ENCODE results near the gene RELN.

The RELN gene

GRCh38 chr7:103702454-103702853 is 287.0 kb downstream of the RELN start:
- no peak overlapping the region for H3K27ac ChIP-seq (ENCODE audit: low read depth in 2 of 2, low read length in 2 of 2)
- no peaks in the 10 kb centered on the region for H3K9me3 ChIP-seq (ENCODE audit: control insufficient read depth in 2 of 2, low read length in 2 of 2)
- no peaks in the 10 kb centered on the region for H3K27me3 ChIP-seq (ENCODE audit: control insufficient read depth in 2 of 2, insufficient read depth in 2 of 2, low read length in 2 of 2)
- no peak overlapping the region for H3K4me3 ChIP-seq (ENCODE audit: low read length in 2 of 2)
- H3K36me3 ChIP-seq (ENCODE audit: control insufficient read depth in 2 of 2, insufficient read depth in 2 of 2, low read length in 2 of 2), result no peaks in the 10 kb centered on the region
- no peaks in the 10 kb centered on the region for H3K4me1 ChIP-seq (ENCODE audit: control insufficient read depth in 2 of 2, insufficient read depth in 2 of 2, low read length in 2 of 2)
- H3K9ac ChIP-seq (ENCODE audit: low read depth in 1 of 2, low read length in 2 of 2), result no peak overlapping the region

DNA sequence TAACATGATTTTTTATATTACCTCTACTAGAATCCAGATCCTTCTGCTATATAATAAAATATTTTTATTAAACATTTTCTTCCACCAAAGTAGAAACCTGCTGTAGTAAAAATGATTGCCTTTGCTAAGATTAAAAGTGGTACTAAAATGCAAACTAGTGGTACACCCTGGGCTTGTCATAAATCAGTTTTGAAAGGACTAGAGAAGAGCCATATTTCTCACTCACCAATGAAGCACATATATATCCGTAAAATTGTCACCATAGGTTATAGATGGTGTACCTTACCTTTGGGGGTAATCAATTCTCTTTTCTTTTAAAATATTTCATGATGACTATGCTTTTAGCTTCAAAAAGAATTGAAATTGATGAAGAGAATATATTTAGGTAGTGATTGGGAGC is 290.4 kb downstream of the RELN start:
- Histone ChIP-seq H3K36me3 (ENCODE audit: control insufficient read depth in 2 of 2, insufficient read depth in 2 of 2, low read length in 2 of 2) (no peaks in the 10 kb centered on the region), H3K9me3 (ENCODE audit: control insufficient read depth in 2 of 2, low read length in 2 of 2) (no peaks in the 10 kb centered on the region), H3K9ac (ENCODE audit: low read depth in 1 of 2, low read length in 2 of 2) (no peak overlapping the region), H3K4me1 (ENCODE audit: control insufficient read depth in 2 of 2, insufficient read depth in 2 of 2, low read length in 2 of 2) (no peaks in the 10 kb centered on the region), H3K4me3 (ENCODE audit: low read length in 2 of 2) (no peak overlapping the region), H3K27ac (ENCODE audit: low read depth in 2 of 2, low read length in 2 of 2) (no peak overlapping the region), H3K27me3 (ENCODE audit: control insufficient read depth in 2 of 2, insufficient read depth in 2 of 2, low read length in 2 of 2) (no peaks in the 10 kb centered on the region)

GRCh38 chr7:103698064-103698463 is 291.4 kb downstream of the RELN start:
- Histone ChIP-seq H3K36me3 (ENCODE audit: control insufficient read depth in 2 of 2, insufficient read depth in 2 of 2, low read length in 2 of 2) (no peaks in the 10 kb centered on the region), H3K4me3 (ENCODE audit: low read length in 2 of 2) (no peak overlapping the region), H3K9me3 (ENCODE audit: control insufficient read depth in 2 of 2, low read length in 2 of 2) (no peaks in the 10 kb centered on the region), H3K27me3 (ENCODE audit: control insufficient read depth in 2 of 2, insufficient read depth in 2 of 2, low read length in 2 of 2) (no peaks in the 10 kb centered on the region), H3K27ac (ENCODE audit: low read depth in 2 of 2, low read length in 2 of 2) (no peak overlapping the region), H3K9ac (ENCODE audit: low read depth in 1 of 2, low read length in 2 of 2) (no peak overlapping the region), H3K4me1 (ENCODE audit: control insufficient read depth in 2 of 2, insufficient read depth in 2 of 2, low read length in 2 of 2) (no peaks in the 10 kb centered on the region)

GRCh38 chr7:103695521-103695920 is 293.9 kb downstream of the RELN start:
- Histone ChIP-seq H3K27me3 (ENCODE audit: control insufficient read depth in 2 of 2, insufficient read depth in 2 of 2, low read length in 2 of 2) (no peaks in the 10 kb centered on the region), H3K9ac (ENCODE audit: low read depth in 1 of 2, low read length in 2 of 2) (no peak overlapping the region), H3K36me3 (ENCODE audit: control insufficient read depth in 2 of 2, insufficient read depth in 2 of 2, low read length in 2 of 2) (no peaks in the 10 kb centered on the region), H3K4me3 (ENCODE audit: low read length in 2 of 2) (no peak overlapping the region), H3K9me3 (ENCODE audit: control insufficient read depth in 2 of 2, low read length in 2 of 2) (no peaks in the 10 kb centered on the region), H3K4me1 (ENCODE audit: control insufficient read depth in 2 of 2, insufficient read depth in 2 of 2, low read length in 2 of 2) (no peaks in the 10 kb centered on the region), H3K27ac (ENCODE audit: low read depth in 2 of 2, low read length in 2 of 2) (no peak overlapping the region)

DNA sequence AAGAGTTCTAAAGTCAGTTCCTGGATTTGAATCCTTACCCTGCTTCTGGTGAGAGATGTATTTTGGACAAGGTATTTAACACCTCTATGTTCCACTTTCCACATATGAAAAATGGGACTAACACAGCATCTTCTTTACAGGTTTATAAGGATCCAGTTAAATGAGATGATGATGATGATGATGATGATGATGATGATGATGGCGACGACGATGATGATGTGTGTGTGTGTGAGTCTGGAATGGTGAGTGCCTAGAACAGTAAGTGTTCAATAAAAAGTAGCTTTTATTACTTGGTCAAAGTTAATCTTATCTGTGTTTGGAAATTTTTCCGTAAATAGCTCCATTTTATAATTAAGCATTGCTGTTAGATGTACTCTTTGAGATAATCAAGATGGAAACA is 295.2 kb downstream of the RELN start:
- no peaks in the 10 kb centered on the region for H3K27me3 ChIP-seq (ENCODE audit: control insufficient read depth in 2 of 2, insufficient read depth in 2 of 2, low read length in 2 of 2)
- H3K27ac ChIP-seq (ENCODE audit: low read depth in 2 of 2, low read length in 2 of 2), result no peak overlapping the region
- no peak overlapping the region for H3K9ac ChIP-seq (ENCODE audit: low read depth in 1 of 2, low read length in 2 of 2)
- H3K9me3 ChIP-seq (ENCODE audit: control insufficient read depth in 2 of 2, low read length in 2 of 2), result no peaks in the 10 kb centered on the region
- no peaks in the 10 kb centered on the region for H3K36me3 ChIP-seq (ENCODE audit: control insufficient read depth in 2 of 2, insufficient read depth in 2 of 2, low read length in 2 of 2)
- H3K4me3 ChIP-seq (ENCODE audit: low read length in 2 of 2), result no peak overlapping the region
- no peaks in the 10 kb centered on the region for H3K4me1 ChIP-seq (ENCODE audit: control insufficient read depth in 2 of 2, insufficient read depth in 2 of 2, low read length in 2 of 2)

DNA sequence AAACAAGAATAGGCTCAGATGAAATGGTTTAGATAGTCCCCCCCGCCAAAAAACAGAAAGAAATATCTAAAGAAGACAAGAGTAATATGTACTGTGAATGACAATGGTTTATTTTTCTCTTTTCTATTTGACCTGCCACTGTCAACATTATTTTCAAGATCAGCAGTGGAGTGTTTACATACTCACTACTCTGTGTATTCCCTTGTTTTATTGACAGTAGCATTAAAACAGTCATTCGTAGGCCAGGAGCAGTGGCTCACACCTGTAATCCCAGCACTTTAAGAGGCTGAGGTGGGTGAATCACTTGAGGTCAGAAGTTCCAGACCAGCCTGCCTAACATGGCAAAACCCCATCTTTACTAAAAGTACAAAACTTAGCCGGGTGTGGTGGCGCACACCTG is 298.2 kb downstream of the RELN start:
- H3K9ac ChIP-seq (ENCODE audit: low read depth in 1 of 2, low read length in 2 of 2), result no peak overlapping the region
- no peaks in the 10 kb centered on the region for H3K9me3 ChIP-seq (ENCODE audit: control insufficient read depth in 2 of 2, low read length in 2 of 2)
- no peaks in the 10 kb centered on the region for H3K36me3 ChIP-seq (ENCODE audit: control insufficient read depth in 2 of 2, insufficient read depth in 2 of 2, low read length in 2 of 2)
- peaks cover 0 to 4% of the 10 kb centered on the region in 2 donors for H3K27me3 ChIP-seq (ENCODE audit: control insufficient read depth in 2 of 2, insufficient read depth in 2 of 2, low read length in 2 of 2)
- H3K27ac ChIP-seq (ENCODE audit: low read depth in 2 of 2, low read length in 2 of 2), result no peak overlapping the region
- no peak overlapping the region for H3K4me3 ChIP-seq (ENCODE audit: low read length in 2 of 2)
- H3K4me1 ChIP-seq (ENCODE audit: control insufficient read depth in 2 of 2, insufficient read depth in 2 of 2, low read length in 2 of 2), result no peaks in the 10 kb centered on the region

- Histone ChIP-seq H3K9me3 (ENCODE audit: control insufficient read depth in 2 of 2, low read length in 2 of 2) (no peaks in the 10 kb centered on the region), H3K27ac (ENCODE audit: low read depth in 2 of 2, low read length in 2 of 2) (no peak overlapping the region), H3K4me3 (ENCODE audit: low read length in 2 of 2) (no peak overlapping the region), H3K36me3 (ENCODE audit: control insufficient read depth in 2 of 2, insufficient read depth in 2 of 2, low read length in 2 of 2) (no peaks in the 10 kb centered on the region), H3K9ac (ENCODE audit: low read depth in 1 of 2, low read length in 2 of 2) (no peak overlapping the region), H3K27me3 (ENCODE audit: control insufficient read depth in 2 of 2, insufficient read depth in 2 of 2, low read length in 2 of 2) (peaks cover 0 to 4% of the 10 kb centered on the region in 2 donors), H3K4me1 (ENCODE audit: control insufficient read depth in 2 of 2, insufficient read depth in 2 of 2, low read length in 2 of 2) (no peaks in the 10 kb centered on the region)
Measured at GRCh38 chr7:103690242-103690974, 299.1 kb downstream of the RELN start.

DNA sequence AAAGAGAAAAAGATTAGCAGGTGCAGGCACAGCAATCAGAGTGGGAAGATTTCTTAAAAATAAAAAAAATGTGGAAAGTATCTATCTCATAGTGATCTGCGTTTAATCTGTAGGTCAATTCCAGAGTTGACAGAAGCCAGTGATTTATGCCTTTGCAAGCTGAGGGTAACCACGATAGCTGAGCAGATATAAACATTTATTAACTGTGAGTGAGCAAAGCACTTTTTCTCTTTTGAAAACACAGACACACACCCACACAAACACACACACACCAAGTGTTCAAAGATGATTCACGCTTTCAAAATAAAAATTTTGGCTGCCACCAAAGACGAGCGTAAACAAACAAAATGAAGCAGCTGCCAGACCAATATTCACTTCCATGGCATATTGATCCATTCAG is 300.2 kb downstream of the RELN start:
- Histone ChIP-seq H3K4me3 (ENCODE audit: low read length in 2 of 2) (no peak overlapping the region), H3K4me1 (ENCODE audit: control insufficient read depth in 2 of 2, insufficient read depth in 2 of 2, low read length in 2 of 2) (no peaks in the 10 kb centered on the region), H3K9ac (ENCODE audit: low read depth in 1 of 2, low read length in 2 of 2) (no peak overlapping the region), H3K36me3 (ENCODE audit: control insufficient read depth in 2 of 2, insufficient read depth in 2 of 2, low read length in 2 of 2) (no peaks in the 10 kb centered on the region), H3K27ac (ENCODE audit: low read depth in 2 of 2, low read length in 2 of 2) (no peak overlapping the region), H3K27me3 (ENCODE audit: control insufficient read depth in 2 of 2, insufficient read depth in 2 of 2, low read length in 2 of 2) (peaks cover 0 to 4% of the 10 kb centered on the region in 2 donors), H3K9me3 (ENCODE audit: control insufficient read depth in 2 of 2, low read length in 2 of 2) (no peaks in the 10 kb centered on the region)

DNA sequence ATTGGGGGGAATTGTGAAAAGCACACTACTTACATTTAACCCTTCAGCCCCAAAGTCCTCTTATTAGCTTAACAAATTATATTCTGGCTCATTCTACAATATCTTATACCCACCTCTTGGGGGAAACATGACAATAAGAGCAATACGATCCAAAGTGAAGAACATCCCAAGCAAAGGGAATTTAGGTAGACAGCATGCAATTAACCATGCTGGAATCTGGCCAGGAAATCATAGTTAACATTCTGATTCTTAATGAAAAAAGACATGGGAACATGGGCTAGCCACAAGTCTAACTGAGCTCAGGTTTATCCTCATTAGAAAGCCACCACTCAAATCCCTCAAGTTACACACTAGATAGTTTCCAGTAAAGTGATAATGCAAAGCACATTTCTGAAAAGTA is 301.5 kb downstream of the RELN start:
- H3K27me3 ChIP-seq (ENCODE audit: control insufficient read depth in 2 of 2, insufficient read depth in 2 of 2, low read length in 2 of 2), result peaks cover 0 to 4% of the 10 kb centered on the region in 2 donors
- H3K9me3 ChIP-seq (ENCODE audit: control insufficient read depth in 2 of 2, low read length in 2 of 2), result no peaks in the 10 kb centered on the region
- no peak overlapping the region for H3K9ac ChIP-seq (ENCODE audit: low read depth in 1 of 2, low read length in 2 of 2)
- H3K4me1 ChIP-seq (ENCODE audit: control insufficient read depth in 2 of 2, insufficient read depth in 2 of 2, low read length in 2 of 2), result no peaks in the 10 kb centered on the region
- no peaks in the 10 kb centered on the region for H3K36me3 ChIP-seq (ENCODE audit: control insufficient read depth in 2 of 2, insufficient read depth in 2 of 2, low read length in 2 of 2)
- no peak overlapping the region for H3K4me3 ChIP-seq (ENCODE audit: low read length in 2 of 2)
- no peak overlapping the region for H3K27ac ChIP-seq (ENCODE audit: low read depth in 2 of 2, low read length in 2 of 2)

DNA sequence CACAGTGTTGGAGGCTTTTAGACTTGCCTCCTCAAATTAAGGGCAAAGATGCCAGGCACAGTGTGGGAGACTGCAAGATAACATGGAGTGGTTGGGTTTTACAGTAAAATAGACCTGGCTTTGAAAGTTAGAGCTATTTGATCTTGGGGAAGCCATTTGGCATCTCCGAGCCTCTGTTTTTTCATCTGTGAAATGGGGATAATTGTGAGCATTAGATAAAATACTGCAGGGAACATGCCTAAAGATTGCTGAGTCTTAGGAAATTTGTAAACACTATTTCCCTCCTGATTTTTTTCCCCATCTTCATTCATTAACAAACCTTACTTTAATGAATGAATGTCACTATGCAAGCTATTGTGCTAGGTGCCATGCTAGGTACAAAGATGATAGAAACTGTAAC is 302.2 kb downstream of the RELN start:
- no peak overlapping the region for H3K4me3 ChIP-seq (ENCODE audit: low read length in 2 of 2)
- no peaks in the 10 kb centered on the region for H3K4me1 ChIP-seq (ENCODE audit: control insufficient read depth in 2 of 2, insufficient read depth in 2 of 2, low read length in 2 of 2)
- H3K9ac ChIP-seq (ENCODE audit: low read depth in 1 of 2, low read length in 2 of 2), result no peak overlapping the region
- no peak overlapping the region for H3K27ac ChIP-seq (ENCODE audit: low read depth in 2 of 2, low read length in 2 of 2)
- H3K36me3 ChIP-seq (ENCODE audit: control insufficient read depth in 2 of 2, insufficient read depth in 2 of 2, low read length in 2 of 2), result no peaks in the 10 kb centered on the region
- no peaks in the 10 kb centered on the region for H3K9me3 ChIP-seq (ENCODE audit: control insufficient read depth in 2 of 2, low read length in 2 of 2)
- H3K27me3 ChIP-seq (ENCODE audit: control insufficient read depth in 2 of 2, insufficient read depth in 2 of 2, low read length in 2 of 2), result peaks cover 0 to 4% of the 10 kb centered on the region in 2 donors

Measured in mucosa of rectum (tissue), 2 donors.